OCI-M2 (cell line): ENCODE results near the gene ANKK1.

Experiments used
- DNase-seq: peaks from one replicate; lab custom pipeline; 2025; ENCODE audit not compliant: unreplicated experiment; lab: John Stamatoyannopoulos, UW

Gene ANKK1

GRCh38 chr11:113387605-113388211, at the start of gene ANKK1:
Gene ANKK1, plus strand, starts transcription at chr11:113387779. Its CDS starts 106 bp downstream, at chr11:113387885.
- DNase-seq: no peak

GRCh38 chr11:113338730-113339129, 48.8 kb upstream of the ANKK1 start:
- DNase-seq: no peak

GRCh38 chr11:113339929-113340589, 47.5 kb upstream of the ANKK1 start:
- no peak for DNase-seq

- no peak for DNase-seq
Observed at GRCh38 chr11:113341388-113342165, 46.0 kb upstream of the ANKK1 start.

GRCh38 chr11:113345978-113346377, 41.6 kb upstream of the ANKK1 start:
- no peak for DNase-seq

GRCh38 chr11:113349528-113349927, 38.1 kb upstream of the ANKK1 start:
- no peak for DNase-seq

GRCh38 chr11:113350336-113351067, 37.1 kb upstream of the ANKK1 start:
- no peak for DNase-seq

GRCh38 chr11:113351068-113351450, 36.5 kb upstream of the ANKK1 start:
- no peak for DNase-seq

GRCh38 chr11:113351480-113351879, 36.1 kb upstream of the ANKK1 start:
- DNase-seq: no peak

GRCh38 chr11:113356203-113356602, 31.4 kb upstream of the ANKK1 start:
- DNase-seq: no peak

GRCh38 chr11:113363406-113363805, 24.2 kb upstream of the ANKK1 start:
- DNase-seq: no peak

- no peak for DNase-seq
Observed at GRCh38 chr11:113363996-113364641, 23.5 kb upstream of the ANKK1 start.

- no peak for DNase-seq
Observed at GRCh38 chr11:113365895-113366294, 21.7 kb upstream of the ANKK1 start.

- no peak for DNase-seq
Observed at GRCh38 chr11:113369411-113369810, 18.2 kb upstream of the ANKK1 start.

- no peak for DNase-seq
Observed at GRCh38 chr11:113370634-113371033, 16.9 kb upstream of the ANKK1 start.

- DNase-seq: no peak
Observed at GRCh38 chr11:113372309-113372708, 15.3 kb upstream of the ANKK1 start.

GRCh38 chr11:113373306-113373705, 14.3 kb upstream of the ANKK1 start:
- DNase-seq: no peak

- no peak for DNase-seq
Observed at GRCh38 chr11:113373981-113374560, 13.5 kb upstream of the ANKK1 start.

GRCh38 chr11:113375402-113375801, 12.2 kb upstream of the ANKK1 start:
- no peak for DNase-seq

GRCh38 chr11:113376156-113376555, 11.4 kb upstream of the ANKK1 start:
- no peak for DNase-seq
